Gastroesophageal sphincter (tissue), 3 donors: ENCODE results near the gene KHDRBS2.

Source experiments
- CTCF ChIP-seq, 4 experiments: fragments of 200-600 bp in 2 of 4; fragments of 450-650 bp in 2 of 4; sonication (generic) in 1 of 4; IDR thresholded peaks; one replicate each; pipeline ENCODE4 v1.5.1; 2017 to 2019; ENCODE audit warnings: antibody characterized with exemption in 4 of 4, mild to moderate bottlenecking in 2 of 4, moderate library complexity in 2 of 4
- POLR2A ChIP-seq, 2 donors: fragments of 450-650 bp; IDR thresholded peaks; one replicate each; pipeline ENCODE4 v1.6.1; 2017; ENCODE audit warnings: antibody characterized with exemption in 2 of 2, mild to moderate bottlenecking in 2 of 2, moderate library complexity in 1 of 2
- POLR2AphosphoS5 ChIP-seq: sonication (generic); formaldehyde crosslinking; IDR thresholded peaks from one replicate; pipeline ENCODE4 v1.6.1; 2017; ENCODE audit warnings: antibody characterized with exemption

DNA sequence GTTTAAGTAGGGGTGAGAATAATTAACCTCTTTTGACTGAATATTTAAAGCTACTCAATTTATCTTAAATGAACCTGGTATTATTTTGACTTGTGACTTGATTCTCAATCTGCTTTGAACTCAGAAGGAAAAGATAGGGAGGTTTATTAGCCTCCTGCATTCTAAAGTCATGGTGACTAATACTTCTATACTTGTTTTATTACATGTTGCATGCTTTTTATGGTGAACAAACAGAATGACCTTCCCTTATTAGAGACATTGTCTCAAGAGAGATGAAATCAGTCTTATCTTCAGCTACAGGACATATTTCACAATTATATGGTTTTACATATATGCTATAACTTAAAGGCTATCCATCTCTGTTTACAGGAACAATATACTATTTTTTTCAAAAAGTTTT, 336.9 kb downstream of the KHDRBS2 start:
- TF ChIP-seq CTCF (IDR thresholded peaks at IDR 0.05) (no peak), POLR2A (IDR thresholded peaks at IDR 0.05) (no peak), POLR2AphosphoS5 (no peak)
